ENCODE results near the gene NEURL1. TPM values are rescaled to one million over a fixed set of nuclear protein-coding genes. Genes with fewer than 3 reads are reported as not detected.

NEURL1 gene
- total RNA-seq, 2 donors from 2014 or later, result 0.37 to 0.38 TPM

GRCh38 chr10:103535595-103535994, 42.1 kb downstream of the NEURL1 start:
- no peak for TF ChIP-seq CTCF (conservative IDR thresholded peaks at IDR 0.05)
- 90 to 100% methylated on average over 2 of the region's 2 CpGs for WGBS, 2 experiments (ENCODE audit: insufficient coverage in 1 of 2, insufficient read length in 1 of 2)
- DNase-seq, result no peak
- Mint-ChIP-seq H3K36me3 (ENCODE audit: low read depth) (no peaks in the 10 kb centered on the region), H3K27me3 (ENCODE audit: insufficient read depth) (peaks cover 3% of the 10 kb centered on the region), H3K4me3 (no peak overlapping the region), H3K27ac (no peak overlapping the region), H3K9me3 (peaks cover 13% of the 10 kb centered on the region), H3K4me1 (no peaks in the 10 kb centered on the region)
- no peaks in the 10 kb centered on the region for H3K36me3 ChIP-seq (ENCODE audit: control insufficient read depth, insufficient read depth, low read length)
- no peaks in the 10 kb centered on the region for H3K4me1 ChIP-seq (ENCODE audit: control insufficient read depth, insufficient read depth, low read length)
- H3K4me3 ChIP-seq (ENCODE audit: low read length), result no peak overlapping the region
- H3K27me3 ChIP-seq (ENCODE audit: control insufficient read depth, insufficient read depth, low read length, poor library complexity, severe bottlenecking), result no peaks in the 10 kb centered on the region
- H3K27ac ChIP-seq (ENCODE audit: low read depth, low read length), result no peak overlapping the region
- peaks cover 20% of the 10 kb centered on the region for H3K9me3 ChIP-seq (ENCODE audit: control insufficient read depth, low read length)
- H3K9ac ChIP-seq (ENCODE audit: extremely low read depth, low read length, poor library complexity, severe bottlenecking), result no peak overlapping the region

GRCh38 chr10:103539751-103540150, 46.2 kb downstream of the NEURL1 start:
- Histone ChIP-seq H3K9me3 (ENCODE audit: control insufficient read depth, low read length) (no peaks in the 10 kb centered on the region), H3K27me3 (ENCODE audit: control insufficient read depth, insufficient read depth, low read length, poor library complexity, severe bottlenecking) (no peaks in the 10 kb centered on the region), H3K4me1 (ENCODE audit: control insufficient read depth, insufficient read depth, low read length) (peaks cover 6% of the 10 kb centered on the region), H3K36me3 (ENCODE audit: control insufficient read depth, insufficient read depth, low read length) (no peaks in the 10 kb centered on the region), H3K9ac (ENCODE audit: extremely low read depth, low read length, poor library complexity, severe bottlenecking) (no peak overlapping the region), H3K27ac (ENCODE audit: low read depth, low read length) (no peak overlapping the region), H3K4me3 (ENCODE audit: low read length) (no peak overlapping the region)
- no peak for TF ChIP-seq CTCF (conservative IDR thresholded peaks at IDR 0.05)
- 100% methylated on average over 1 of the region's 1 CpG; no CpG with 5 or more reads in 1 of the 2 experiments for WGBS, 2 experiments (ENCODE audit: insufficient coverage in 1 of 2, insufficient read length in 1 of 2)
- Mint-ChIP-seq H3K9me3 (no peaks in the 10 kb centered on the region), H3K27ac (no peak overlapping the region), H3K27me3 (ENCODE audit: insufficient read depth) (peaks cover 7% of the 10 kb centered on the region), H3K4me1 (peaks cover 13% of the 10 kb centered on the region), H3K4me3 (no peak overlapping the region), H3K36me3 (ENCODE audit: low read depth) (no peaks in the 10 kb centered on the region)
- DNase-seq, result no peak

- 75 to 90% methylated on average over 3 to 4 of the region's 4 CpGs for WGBS, 2 experiments (ENCODE audit: insufficient coverage in 1 of 2, insufficient read length in 1 of 2)
- no peaks in the 10 kb centered on the region for H3K36me3 Mint-ChIP-seq (ENCODE audit: low read depth)
- no peak for TF ChIP-seq CTCF (conservative IDR thresholded peaks at IDR 0.05)
- Histone ChIP-seq H3K4me1 (ENCODE audit: control insufficient read depth, insufficient read depth, low read length) (peaks cover 6% of the 10 kb centered on the region), H3K9ac (ENCODE audit: extremely low read depth, low read length, poor library complexity, severe bottlenecking) (no peak overlapping the region), H3K36me3 (ENCODE audit: control insufficient read depth, insufficient read depth, low read length) (no peaks in the 10 kb centered on the region), H3K9me3 (ENCODE audit: control insufficient read depth, low read length) (no peaks in the 10 kb centered on the region), H3K4me3 (ENCODE audit: low read length) (no peak overlapping the region), H3K27ac (ENCODE audit: low read depth, low read length) (no peak overlapping the region), H3K27me3 (ENCODE audit: control insufficient read depth, insufficient read depth, low read length, poor library complexity, severe bottlenecking) (no peaks in the 10 kb centered on the region)
- no peak overlapping the region for H3K4me3 Mint-ChIP-seq
- no peaks in the 10 kb centered on the region for H3K9me3 Mint-ChIP-seq
- peak; percentile 57 for DNase-seq
- H3K27ac Mint-ChIP-seq, result no peak overlapping the region
- H3K27me3 Mint-ChIP-seq (ENCODE audit: insufficient read depth), result peaks cover 8% of the 10 kb centered on the region
- H3K4me1 Mint-ChIP-seq, result peaks cover 13% of the 10 kb centered on the region
These were observed 47.2 kb downstream of the NEURL1 start for GRCh38 chr10:103540722-103541121.

All from endodermal cell (in vitro differentiated cells).